Measurements from ENCODE around the gene TMPRSS12. TPM values are rescaled to one million over a fixed set of nuclear protein-coding genes. Genes with fewer than 3 reads are reported as not detected.

TMPRSS12 gene
- total RNA-seq, 1 experiment from 2014 or later: not detected

GRCh38 chr12:50936821-50937530, 94.2 kb downstream of the TMPRSS12 start:
- no peak for DNase-seq (ENCODE audit: low spot score)
- Histone ChIP-seq H3K4me1 (ENCODE audit: insufficient read depth, low read length, poor library complexity, severe bottlenecking) (peaks cover 6% of the 10 kb centered on the region), H3K9me3 (ENCODE audit: low read depth, low read length, poor library complexity, severe bottlenecking) (no peaks in the 10 kb centered on the region), H3K36me3 (ENCODE audit: insufficient read depth, low read length, poor library complexity, severe bottlenecking) (no peaks in the 10 kb centered on the region), H3K27me3 (replicated peaks; ENCODE audit: insufficient read depth, low read depth, low read length, poor library complexity) (no peaks in the 10 kb centered on the region), H3K27ac (ENCODE audit: low read depth, low read length, poor library complexity, severe bottlenecking) (no peak overlapping the region), H3K4me3 (ENCODE audit: low read depth, low read length, poor library complexity, severe bottlenecking) (no peak overlapping the region)
- intact Hi-C loops (cut with micrococcal nuclease; ENCODE audit: unreplicated experiment): no loop called here
- ChIA-PET CTCF (no interaction called here), POLR2A (ENCODE audit: low non-redundant PET) (no interaction called here)
- no peak for TF ChIP-seq EZH2 (IDR thresholded peaks at IDR 0.05; ENCODE audit: borderline replicate concordance, low read depth, low read length, poor library complexity, severe bottlenecking)
- no peak for TF ChIP-seq CTCF (conservative IDR thresholded peaks at IDR 0.05; ENCODE audit: low read depth, low read length)
- no TSS peak for BruUV-seq (replicated peaks)

Other genes with a start within 250 kb of the TMPRSS12 start
- 37.9 and 42.3 TPM in 2 replicates for gene ATF1, start 78.8 kb upstream of the TMPRSS12 start, total RNA-seq (2021)
- not detected in 2 replicates for gene HIGD1C, start 109.6 kb downstream of the TMPRSS12 start, total RNA-seq (2021)
- gene SLC11A2, start 183.5 kb downstream of the TMPRSS12 start, total RNA-seq (2021): 33.9 and 47.6 TPM in 2 replicates
- gene LETMD1, start 205.4 kb downstream of the TMPRSS12 start, total RNA-seq (2021): 60.3 and 63.7 TPM in 2 replicates
- 38.8 and 41.5 TPM in 2 replicates for gene CSRNP2, start 240.7 kb downstream of the TMPRSS12 start, total RNA-seq (2021)